HepG2 (cell line): ENCODE results near the gene SLC6A17. TPM values are rescaled to one million over a fixed set of nuclear protein-coding genes. Genes with fewer than 3 reads are reported as not detected.

Source experiments
- ATAC-seq: fragments of 200-7000 bp; cut with Tn5 transposase; 3 replicates; pipeline ENCODE4 v1.9.1; 2020; ENCODE audit warnings: mild to moderate bottlenecking, moderate library complexity
- BruUV-seq: library from RNA; stranded (reverse); fragments of 400-500 nt; replicated peaks from 2 replicates; lab custom pipeline; 2021; lab: Mats Ljungman, UMichigan
- CTCF ChIA-PET: fragments of 300-600 bp; formaldehyde crosslinking; extraction: SDS; loops from one replicate; lab custom pipeline; 2021; ENCODE audit warnings: low total read pairs, inconsistent platforms, low intra/inter-chr PET ratio; lab: Yijun Ruan, JAX
- POLR2A ChIA-PET: fragments of 350-600 bp; sonication (Branson Sonifier 250); formaldehyde crosslinking; loops from one replicate; lab custom pipeline; 2020; ENCODE audit warnings: antibody characterized with exemption, inconsistent platforms; lab: Yijun Ruan, JAX
- DNase-seq: peaks from one replicate; pipeline ENCODE4 v3.0.0-alpha.2; 2015; ENCODE audit warnings: low spot score
- FAIRE-seq: peaks from 3 replicates; lab custom pipeline; 2011; peaks lifted over from hg19 to GRCh38; lab: Jason Lieb, UNC
- H2AFZ ChIP-seq: one replicate; pipeline ENCODE4 v1.6.1; 2011; ENCODE audit warnings: low read length, inconsistent platforms
- H3K27ac ChIP-seq: fragments of 300-600 bp; 3 replicates; pipeline ENCODE4 v1.8.0; 2011; ENCODE audit warnings: mixed run types, mild to moderate bottlenecking, mixed read lengths, low read length, inconsistent platforms; ENCODE audit not compliant: insufficient read depth; ENCODE audit errors: extremely low read length
- H3K27me3 ChIP-seq, 2 experiments: fragments of 200-600 bp in 1 of 2; 2 replicates in 1 of 2; 3 replicates in 1 of 2; pipeline versions ENCODE4 v1.6.0 to v1.8.0; 2011; ENCODE audit warnings: low read length in 2 of 2, mild to moderate bottlenecking in 2 of 2, moderate library complexity in 2 of 2, inconsistent platforms in 1 of 2; ENCODE audit not compliant: insufficient read depth in 2 of 2, control insufficient read depth in 1 of 2
- H3K36me3 ChIP-seq, 2 experiments: fragments of 200-600 bp in 1 of 2; replicated peaks in 1 of 2; 2 replicates in 1 of 2; 3 replicates in 1 of 2; pipeline versions ENCODE4 v1.5.1 to v1.8.0; 2011; ENCODE audit warnings: low read length in 2 of 2, inconsistent platforms in 1 of 2; ENCODE audit not compliant: insufficient read depth in 2 of 2, control insufficient read depth in 1 of 2
- H3K4me1 ChIP-seq: 2 replicates; pipeline ENCODE4 v1.5.1; 2012; ENCODE audit warnings: low read length, inconsistent platforms; ENCODE audit not compliant: insufficient read depth
- H3K4me2 ChIP-seq: 2 replicates; pipeline ENCODE4 v1.6.0; 2011; ENCODE audit warnings: low read depth, low read length, inconsistent platforms
- H3K4me3 ChIP-seq, 3 experiments: fragments of 200-600 bp in 1 of 3; sonication (generic), shearing (Covaris generic) in 1 of 3; replicated peaks in 1 of 3; 2 replicates each; pipeline ENCODE4 v1.5.1; 2011 to 2016; ENCODE audit warnings: low read length in 3 of 3, inconsistent platforms in 2 of 3, low read depth in 2 of 3, mild to moderate bottlenecking in 2 of 3, control low read depth in 1 of 3, mixed read lengths in 1 of 3; ENCODE audit not compliant: insufficient read depth in 1 of 3
- H3K79me2 ChIP-seq: one replicate; pipeline ENCODE4 v1.6.1; 2011; ENCODE audit warnings: low read length, inconsistent platforms; ENCODE audit not compliant: insufficient read depth
- H3K9ac ChIP-seq: 2 replicates; pipeline ENCODE4 v1.6.0; 2011; ENCODE audit warnings: mild to moderate bottlenecking, low read depth, low read length, inconsistent platforms; ENCODE audit not compliant: insufficient read depth
- H3K9me3 ChIP-seq: 2 replicates; pipeline ENCODE4 v1.5.1; 2012; ENCODE audit warnings: mild to moderate bottlenecking, low read length
- H4K20me1 ChIP-seq: 2 replicates; pipeline ENCODE4 v1.6.0; 2011; ENCODE audit warnings: inconsistent platforms, mild to moderate bottlenecking, low read length, moderate library complexity; ENCODE audit not compliant: insufficient read depth
- AKAP8 ChIP-seq: sonication (generic); formaldehyde crosslinking; IDR thresholded peaks from 2 replicates; pipeline ENCODE4 v1.5.1; 2020; ENCODE audit warnings: mild to moderate bottlenecking, missing genetic modification reagents
- ARID5B ChIP-seq: IDR thresholded peaks from 2 replicates; pipeline ENCODE4 v1.4.0; 2020; ENCODE audit warnings: mild to moderate bottlenecking, missing genetic modification reagents
- CREB3 ChIP-seq: sonication (generic); formaldehyde crosslinking; IDR thresholded peaks from 2 replicates; pipeline ENCODE4 v1.5.0; 2020; ENCODE audit warnings: missing genetic modification reagents
- EEA1 ChIP-seq: sonication (generic); formaldehyde crosslinking; IDR thresholded peaks from 2 replicates; pipeline ENCODE4 v1.5.1; 2020; ENCODE audit warnings: mild to moderate bottlenecking, missing genetic modification reagents, borderline replicate concordance
- MIER2 ChIP-seq: IDR thresholded peaks from 2 replicates; pipeline ENCODE4 v1.6.1; 2016; ENCODE audit warnings: missing biosample characterization, missing genetic modification reagents
- NCOA5 ChIP-seq: sonication (generic); formaldehyde crosslinking; IDR thresholded peaks from 2 replicates; pipeline ENCODE4 v1.4.0; 2020; ENCODE audit warnings: missing genetic modification reagents
- POLR2AphosphoS2 ChIP-seq: IDR thresholded peaks from 2 replicates; pipeline ENCODE4 v1.6.1; 2011; ENCODE audit warnings: low read depth, low read length, improper control_type of control experiment
- SMAD1 ChIP-seq: sonication (generic); formaldehyde crosslinking; IDR thresholded peaks from 2 replicates; pipeline ENCODE4 v1.4.0; 2020; ENCODE audit warnings: missing genetic modification reagents, low read depth, mild to moderate bottlenecking, borderline replicate concordance
- TAF15 ChIP-seq: fragments of 200-400 bp; formaldehyde crosslinking; IDR thresholded peaks from one replicate; pipeline ENCODE4 v1.6.1; 2018; ENCODE audit warnings: mild to moderate bottlenecking, low read depth, low read length; ENCODE audit not compliant: poor library complexity, severe bottlenecking
- TBL1XR1 ChIP-seq: fragments of 150-350 bp; IDR thresholded peaks from 2 replicates; pipeline ENCODE4 v1.6.1; 2014; ENCODE audit warnings: borderline replicate concordance, low read length; ENCODE audit not compliant: partially characterized antibody
- TEF ChIP-seq: sonication (generic); formaldehyde crosslinking; IDR thresholded peaks from 2 replicates; pipeline ENCODE4 v1.5.0; 2020; ENCODE audit warnings: missing genetic modification reagents
- TFDP2 ChIP-seq: sonication (generic); formaldehyde crosslinking; IDR thresholded peaks from 2 replicates; pipeline ENCODE4 v1.4.0; 2020; ENCODE audit warnings: missing genetic modification reagents
- ZBTB7A ChIP-seq: sonication (generic); formaldehyde crosslinking; IDR thresholded peaks from 2 replicates; pipeline ENCODE4 v1.8.0; 2022; ENCODE audit warnings: mild to moderate bottlenecking, missing genetic modification reagents
- ZGPAT ChIP-seq: IDR thresholded peaks from 2 replicates; pipeline ENCODE4 v1.6.1; 2016; ENCODE audit warnings: mild to moderate bottlenecking
- ZNF343 ChIP-seq: sonication (generic); formaldehyde crosslinking; IDR thresholded peaks from 2 replicates; pipeline ENCODE4 v1.4.0; 2020; ENCODE audit warnings: mild to moderate bottlenecking, missing genetic modification reagents
- ZNF775 ChIP-seq: sonication (generic); formaldehyde crosslinking; IDR thresholded peaks from 2 replicates; pipeline ENCODE4 v1.4.0; 2020; ENCODE audit warnings: missing genetic modification reagents, mild to moderate bottlenecking, moderate library complexity, borderline replicate concordance
- WGBS: methylation state at CpG from one replicate; pipeline ENCODE4 v1.1.6; 2017; ENCODE audit warnings: low lambda C conversion rate; 5-methylcytosine and 5-hydroxymethylcytosine counted together
- in situ Hi-C: cut with HindIII; loops from 2 replicates; pipeline ENCODE4 v1.10.0; 2017; ENCODE audit warnings: low pct_unique_long_range_greater_than_20kb; ENCODE audit not compliant: extremely low pct_ligation_motif_present
- intact Hi-C: fragments of 100-400 bp; cut with micrococcal nuclease; formaldehyde crosslinking; loops from one replicate; pipeline ENCODE4 v1.10.0; 2022; ENCODE audit not compliant: unreplicated experiment
- polyA plus RNA-seq, 8 experiments: library from polyadenylated mRNA; depleted of rRNA in 3 of 8; stranded (reverse) in 7 of 8; unstranded in 1 of 8; fragments of >200 nt; fragmentation: Illumina TruSeq in 4 of 8; extraction: Trizol in 4 of 8; gene quantifications; 2 replicates each; pipeline versions ENCODE4 v1.2.1 to v1.2.3, GENCODE V29; 2011 to 2016; ENCODE audit warnings: low read depth in 4 of 8, missing spikeins in 1 of 8, mixed read lengths in 1 of 8; ENCODE audit not compliant: insufficient read depth in 1 of 8
- total RNA-seq, 5 experiments: library from RNA; depleted of rRNA; stranded (reverse); fragments of >200 nt; fragmentation: Illumina TruSeq; extraction: Trizol; gene quantifications; 2 replicates each; pipeline ENCODE4 v1.2.3, GENCODE V29; 2016; ENCODE audit warnings: low read depth in 1 of 5

Gene SLC6A17
- total and polyA plus RNA-seq, 2 of the 13 experiments (the other 11 are each of a cell fraction or from before 2014, with no cell fraction given): not detected

GRCh38 chr1:110165761-110166231, 15.5 kb downstream of the SLC6A17 start (continued):
- TF ChIP-seq ZGPAT (CRISPR knock-in tag) (no peak), EEA1 (CRISPR knock-in tag) (no peak), ZBTB7A (CRISPR knock-in tag) (no peak)

GRCh38 chr1:110166861-110167260, 16.6 kb downstream of the SLC6A17 start:
- ChIA-PET POLR2A (no interaction called here), CTCF (no interaction called here)
- Histone ChIP-seq H3K9ac (no peak overlapping the region), H3K4me2 (no peak overlapping the region), H3K27me3 (peaks cover 7 to 63% of the 10 kb centered on the region in 2 experiments), H3K36me3 (no peaks in the 10 kb centered on the region), H3K79me2 (no peaks in the 10 kb centered on the region), H3K9me3 (no peaks in the 10 kb centered on the region), H3K27ac (no peak overlapping the region), H3K4me3 (no peak overlapping the region), H4K20me1 (no peaks in the 10 kb centered on the region), H3K4me1 (no peaks in the 10 kb centered on the region), H2AFZ (no peak overlapping the region)
- BruUV-seq: no TSS peak
- in situ Hi-C loops (no loop called here), intact Hi-C loops (no loop called here)
- FAIRE-seq (no peak), DNase-seq (no peak), ATAC-seq (no peak)
- WGBS: 0% methylated on average over 5 of the region's 11 CpGs
- TF ChIP-seq AKAP8 (CRISPR knock-in tag): no peak
- TF ChIP-seq POLR2AphosphoS2: no peak
- TF ChIP-seq TEF: no peak
- TF ChIP-seq MIER2: no peak
- TF ChIP-seq ZNF775 (CRISPR knock-in tag): no peak
- no peak for TF ChIP-seq TBL1XR1
- no peak for TF ChIP-seq TAF15
- no peak for TF ChIP-seq ARID5B
- TF ChIP-seq TFDP2: no peak
- no peak for TF ChIP-seq ZNF343 (CRISPR knock-in tag)
- TF ChIP-seq NCOA5 (CRISPR knock-in tag): no peak
- no peak for TF ChIP-seq SMAD1 (CRISPR knock-in tag)
- TF ChIP-seq CREB3 (CRISPR knock-in tag): no peak
